HepG2 (cell line): ENCODE measurements around the gene SPC24. TPM values are rescaled to one million over a fixed set of nuclear protein-coding genes. Genes with fewer than 3 reads are reported as not detected.
A peak's percentile ranks its signal among the peaks of the same experiment; 100 is the strongest.

Experiments
- ATAC-seq: fragments of 200-7000 bp; cut with Tn5 transposase; 3 replicates; pipeline ENCODE4 v1.9.1; 2020; ENCODE audit warnings: mild to moderate bottlenecking, moderate library complexity
- BruUV-seq: library from RNA; stranded (reverse); fragments of 400-500 nt; replicated peaks from 2 replicates; lab custom pipeline; 2021; lab: Mats Ljungman, UMichigan
- CTCF ChIA-PET: fragments of 300-600 bp; formaldehyde crosslinking; extraction: SDS; loops from one replicate; lab custom pipeline; 2021; ENCODE audit warnings: low total read pairs, inconsistent platforms, low intra/inter-chr PET ratio; lab: Yijun Ruan, JAX
- POLR2A ChIA-PET: fragments of 350-600 bp; sonication (Branson Sonifier 250); formaldehyde crosslinking; loops from one replicate; lab custom pipeline; 2020; ENCODE audit warnings: antibody characterized with exemption, inconsistent platforms; lab: Yijun Ruan, JAX
- DNase-seq: peaks from one replicate; pipeline ENCODE4 v3.0.0-alpha.2; 2015; ENCODE audit warnings: low spot score
- FAIRE-seq: peaks from 3 replicates; lab custom pipeline; 2011; peaks lifted over from hg19 to GRCh38; lab: Jason Lieb, UNC
- H2AFZ ChIP-seq: one replicate; pipeline ENCODE4 v1.6.1; 2011; ENCODE audit warnings: low read length, inconsistent platforms
- H3K27ac ChIP-seq: fragments of 300-600 bp; 3 replicates; pipeline ENCODE4 v1.8.0; 2011; ENCODE audit warnings: mixed run types, mild to moderate bottlenecking, mixed read lengths, low read length, inconsistent platforms; ENCODE audit not compliant: insufficient read depth; ENCODE audit errors: extremely low read length
- H3K27me3 ChIP-seq, 2 experiments: fragments of 200-600 bp in 1 of 2; 2 replicates in 1 of 2; 3 replicates in 1 of 2; pipeline versions ENCODE4 v1.6.0 to v1.8.0; 2011; ENCODE audit warnings: low read length in 2 of 2, mild to moderate bottlenecking in 2 of 2, moderate library complexity in 2 of 2, inconsistent platforms in 1 of 2; ENCODE audit not compliant: insufficient read depth in 2 of 2, control insufficient read depth in 1 of 2
- H3K36me3 ChIP-seq, 2 experiments: fragments of 200-600 bp in 1 of 2; replicated peaks in 1 of 2; 2 replicates in 1 of 2; 3 replicates in 1 of 2; pipeline versions ENCODE4 v1.5.1 to v1.8.0; 2011; ENCODE audit warnings: low read length in 2 of 2, inconsistent platforms in 1 of 2; ENCODE audit not compliant: insufficient read depth in 2 of 2, control insufficient read depth in 1 of 2
- H3K4me1 ChIP-seq: 2 replicates; pipeline ENCODE4 v1.5.1; 2012; ENCODE audit warnings: low read length, inconsistent platforms; ENCODE audit not compliant: insufficient read depth
- H3K4me2 ChIP-seq: 2 replicates; pipeline ENCODE4 v1.6.0; 2011; ENCODE audit warnings: low read depth, low read length, inconsistent platforms
- H3K4me3 ChIP-seq, 3 experiments: fragments of 200-600 bp in 1 of 3; sonication (generic), shearing (Covaris generic) in 1 of 3; replicated peaks in 1 of 3; 2 replicates each; pipeline ENCODE4 v1.5.1; 2011 to 2016; ENCODE audit warnings: low read length in 3 of 3, inconsistent platforms in 2 of 3, low read depth in 2 of 3, mild to moderate bottlenecking in 2 of 3, control low read depth in 1 of 3, mixed read lengths in 1 of 3; ENCODE audit not compliant: insufficient read depth in 1 of 3
- H3K79me2 ChIP-seq: one replicate; pipeline ENCODE4 v1.6.1; 2011; ENCODE audit warnings: low read length, inconsistent platforms; ENCODE audit not compliant: insufficient read depth
- H3K9ac ChIP-seq: 2 replicates; pipeline ENCODE4 v1.6.0; 2011; ENCODE audit warnings: mild to moderate bottlenecking, low read depth, low read length, inconsistent platforms; ENCODE audit not compliant: insufficient read depth
- H3K9me3 ChIP-seq: 2 replicates; pipeline ENCODE4 v1.5.1; 2012; ENCODE audit warnings: mild to moderate bottlenecking, low read length
- H4K20me1 ChIP-seq: 2 replicates; pipeline ENCODE4 v1.6.0; 2011; ENCODE audit warnings: inconsistent platforms, mild to moderate bottlenecking, low read length, moderate library complexity; ENCODE audit not compliant: insufficient read depth
- CSRNP2 ChIP-seq: sonication (generic); formaldehyde crosslinking; conservative IDR thresholded peaks from 2 replicates; pipeline ENCODE4 v1.8.0; 2022; ENCODE audit warnings: low read depth, missing genetic modification reagents
- ETV6 ChIP-seq: sonication (generic); formaldehyde crosslinking; conservative IDR thresholded peaks from 2 replicates; pipeline ENCODE4 v1.4.0; 2020; ENCODE audit warnings: missing genetic modification reagents
- NFRKB ChIP-seq: fragments of 450-650 bp; IDR thresholded peaks from 2 replicates; pipeline ENCODE4 v1.6.1; 2017
- NRL ChIP-seq: sonication (generic); formaldehyde crosslinking; IDR thresholded peaks from 2 replicates; pipeline ENCODE4 v1.5.0; 2020; ENCODE audit warnings: missing genetic modification reagents, mild to moderate bottlenecking, moderate library complexity, borderline replicate concordance
- SALL1 ChIP-seq: sonication (generic); formaldehyde crosslinking; IDR thresholded peaks from 2 replicates; pipeline ENCODE4 v1.8.0; 2022; ENCODE audit warnings: mild to moderate bottlenecking, missing genetic modification reagents
- SATB2 ChIP-seq: sonication (generic); formaldehyde crosslinking; IDR thresholded peaks from 2 replicates; pipeline ENCODE4 v1.5.0; 2020; ENCODE audit warnings: missing genetic modification reagents
- SIN3A ChIP-seq: IDR thresholded peaks from 2 replicates; pipeline ENCODE4 v1.6.1; 2011; ENCODE audit warnings: low read depth, mild to moderate bottlenecking, control low read depth, low read length, borderline replicate concordance
- SP1 ChIP-seq, 2 experiments: fragments of 450-650 bp in 1 of 2; sonication (generic) in 1 of 2; formaldehyde crosslinking in 1 of 2; IDR thresholded peaks; 2 replicates each; pipeline versions ENCODE4 v1.4.0 to v1.6.1; 2016 to 2020; ENCODE audit warnings: missing genetic modification reagents in 1 of 2
- SP5 ChIP-seq: IDR thresholded peaks from 2 replicates; pipeline ENCODE4 v1.6.1; 2016; ENCODE audit warnings: low read depth, borderline replicate concordance
- XRCC5 ChIP-seq: fragments of 200-400 bp; formaldehyde crosslinking; optimal IDR thresholded peaks from 2 replicates; pipeline ENCODE3; 2017; ENCODE audit warnings: mild to moderate bottlenecking, low read length
- ZFYVE20 ChIP-seq: sonication (generic); formaldehyde crosslinking; IDR thresholded peaks from 2 replicates; pipeline ENCODE4 v1.8.0; 2023; ENCODE audit warnings: low read depth, mild to moderate bottlenecking, moderate library complexity, missing genetic modification reagents, borderline replicate concordance
- ZNF232 ChIP-seq: sonication (generic); formaldehyde crosslinking; IDR thresholded peaks from 2 replicates; pipeline ENCODE4 v1.4.0; 2020; ENCODE audit warnings: missing genetic modification reagents, borderline replicate concordance
- ZNF260 ChIP-seq: sonication (generic); formaldehyde crosslinking; IDR thresholded peaks from 2 replicates; pipeline ENCODE4 v1.4.0; 2020; ENCODE audit warnings: missing genetic modification reagents, low read depth, mild to moderate bottlenecking, borderline replicate concordance
- ZNF30 ChIP-seq: sonication (generic); formaldehyde crosslinking; IDR thresholded peaks from 2 replicates; pipeline ENCODE4 v1.5.0; 2020; ENCODE audit warnings: mild to moderate bottlenecking, missing genetic modification reagents
- ZNF431 ChIP-seq: sonication (generic); formaldehyde crosslinking; IDR thresholded peaks from 2 replicates; pipeline ENCODE4 v1.9.0; 2022; ENCODE audit warnings: missing genetic modification reagents, low read depth, mild to moderate bottlenecking, borderline replicate concordance
- ZNF496 ChIP-seq: sonication (generic); formaldehyde crosslinking; IDR thresholded peaks from 2 replicates; pipeline ENCODE4 v1.8.1; 2023; ENCODE audit warnings: mild to moderate bottlenecking, moderate library complexity, missing genetic modification reagents; ENCODE audit not compliant: insufficient replicate concordance
- ZNF530 ChIP-seq: sonication (generic); formaldehyde crosslinking; IDR thresholded peaks from 2 replicates; pipeline ENCODE4 v1.5.0; 2020; ENCODE audit warnings: low read depth, mild to moderate bottlenecking, missing genetic modification reagents
- ZSCAN25 ChIP-seq: sonication (generic); formaldehyde crosslinking; IDR thresholded peaks from 2 replicates; pipeline ENCODE4 v1.8.0; 2022; ENCODE audit warnings: mild to moderate bottlenecking, missing genetic modification reagents
- WGBS: methylation state at CpG from one replicate; pipeline ENCODE4 v1.1.6; 2017; ENCODE audit warnings: low lambda C conversion rate; 5-methylcytosine and 5-hydroxymethylcytosine counted together
- in situ Hi-C: cut with HindIII; loops from 2 replicates; pipeline ENCODE4 v1.10.0; 2017; ENCODE audit warnings: low pct_unique_long_range_greater_than_20kb; ENCODE audit not compliant: extremely low pct_ligation_motif_present
- intact Hi-C: fragments of 100-400 bp; cut with micrococcal nuclease; formaldehyde crosslinking; loops from one replicate; pipeline ENCODE4 v1.10.0; 2022; ENCODE audit not compliant: unreplicated experiment
- polyA plus RNA-seq, 8 experiments: library from polyadenylated mRNA; depleted of rRNA in 3 of 8; stranded (reverse) in 7 of 8; unstranded in 1 of 8; fragments of >200 nt; fragmentation: Illumina TruSeq in 4 of 8; extraction: Trizol in 4 of 8; gene quantifications; 2 replicates each; pipeline versions ENCODE4 v1.2.1 to v1.2.3, GENCODE V29; 2011 to 2016; ENCODE audit warnings: low read depth in 4 of 8, missing spikeins in 1 of 8, mixed read lengths in 1 of 8; ENCODE audit not compliant: insufficient read depth in 1 of 8
- total RNA-seq, 5 experiments: library from RNA; depleted of rRNA; stranded (reverse); fragments of >200 nt; fragmentation: Illumina TruSeq; extraction: Trizol; gene quantifications; 2 replicates each; pipeline ENCODE4 v1.2.3, GENCODE V29; 2016; ENCODE audit warnings: low read depth in 1 of 5
- TF ChIP-seq, protein P1 (sequence below): sonication (generic); formaldehyde crosslinking; IDR thresholded peaks from 2 replicates; pipeline ENCODE4 v1.4.0; 2020; ENCODE audit warnings: mild to moderate bottlenecking, missing genetic modification reagents
- TF ChIP-seq, protein P2 (sequence below), 2 experiments: sonication (generic) in 1 of 2; formaldehyde crosslinking in 1 of 2; IDR thresholded peaks; 2 replicates each; pipeline versions ENCODE4 v1.4.0 to v1.6.1; 2018 to 2020; ENCODE audit warnings: missing genetic modification reagents in 2 of 2, borderline replicate concordance in 1 of 2, low read depth in 1 of 2, mild to moderate bottlenecking in 1 of 2, missing biosample characterization in 1 of 2

The SPC24 gene
- total and polyA plus RNA-seq, 2 of the 13 experiments (the other 11 are each of a cell fraction or from before 2014, with no cell fraction given), result 10.0 to 46.2 TPM

DNA sequence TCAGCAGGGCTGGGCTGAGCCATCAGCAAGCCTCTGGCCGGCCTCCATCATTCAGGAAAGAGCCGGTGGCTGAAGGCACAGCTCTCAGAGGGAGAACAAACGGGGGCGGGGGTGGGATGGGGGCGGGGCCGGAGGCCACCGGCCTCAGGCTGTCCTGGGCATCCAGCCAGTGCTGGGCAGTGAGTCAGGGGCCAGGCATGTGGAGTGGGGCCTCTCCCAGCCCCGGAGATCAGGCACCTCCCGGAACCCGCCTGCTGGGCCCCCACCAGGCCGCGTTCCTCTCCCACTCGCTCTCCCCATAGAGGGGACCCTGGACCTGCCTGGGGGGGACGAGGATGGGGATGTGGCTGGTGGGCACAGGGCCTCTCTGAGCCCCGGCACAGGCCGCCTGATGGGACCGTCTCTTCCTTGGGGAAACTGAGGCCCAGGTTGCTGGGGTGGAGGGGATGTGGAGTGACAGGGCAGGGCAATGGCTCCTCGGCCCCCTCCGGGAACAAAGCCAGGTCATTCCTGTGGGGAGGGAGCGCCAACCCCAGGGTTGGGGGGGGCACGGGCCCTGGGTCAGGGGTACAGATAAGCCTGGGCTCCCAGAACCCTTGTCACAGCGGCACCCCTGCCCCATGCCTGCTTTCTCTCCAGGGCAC is 12.9 kb downstream of the SPC24 start:
- Histone ChIP-seq H3K79me2 (no peaks in the 10 kb centered on the region), H3K9me3 (no peaks in the 10 kb centered on the region), H3K4me1 (peaks cover 75% of the 10 kb centered on the region), H3K4me3 (peak overlapping the region; percentile 48 to 73 (median 51); a peak in 5 of 6 replicates), H4K20me1 (no peaks in the 10 kb centered on the region), H3K4me2 (peak overlapping the region; percentile 91), H2AFZ (no peak overlapping the region), H3K9ac (peak overlapping the region; percentile 85), H3K27ac (peak overlapping the region; percentile 98), H3K36me3 (peaks cover 0 to 10% of the 10 kb centered on the region in 2 experiments; a peak in 2 of 5 replicates), H3K27me3 (no peaks in the 10 kb centered on the region)
- POLR2A ChIA-PET, result interaction anchor here (0.6 to 3.2 kb wide), 21 partner anchors 9 to 307 kb away, joined by 3 to 39 read pairs (median 5); partner anchors contain the start of genes CCDC159, KANK2, LDLR and SPC24
- peak; percentile 90 for DNase-seq
- no peak for FAIRE-seq
- CTCF ChIA-PET, result no interaction called here
- WGBS, result 0% methylated on average over 1 of the region's 22 CpGs
- intact Hi-C loops (loop anchor here (1.0 kb wide), 1 partner anchor 13 kb away; the partner anchor contains the start of gene SPC24), in situ Hi-C loops (no loop called here)
- TSS peak; percentile 96 for BruUV-seq
- ATAC-seq, result peak; percentile 79
- TF ChIP-seq ZFYVE20 (CRISPR knock-in tag), result no peak
- TF ChIP-seq SIN3A, result no peak
- TF ChIP-seq ZNF496 (CRISPR knock-in tag), result no peak
- TF ChIP-seq NFRKB, result no peak
- no peak for TF ChIP-seq NRL (CRISPR knock-in tag)
- TF ChIP-seq CSRNP2, result no peak
- no peak for TF ChIP-seq ZNF530
- no peak for TF ChIP-seq XRCC5
- TF ChIP-seq, protein P1, sequence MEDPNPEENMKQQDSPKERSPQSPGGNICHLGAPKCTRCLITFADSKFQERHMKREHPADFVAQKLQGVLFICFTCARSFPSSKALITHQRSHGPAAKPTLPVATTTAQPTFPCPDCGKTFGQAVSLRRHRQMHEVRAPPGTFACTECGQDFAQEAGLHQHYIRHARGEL (CRISPR knock-in tag), result peak; percentile 73; the same call in 1 of the 2 replicates
- TF ChIP-seq ZSCAN25, result peak; percentile 53
- TF ChIP-seq SP5 (CRISPR knock-in tag), result peak; percentile 86
- no peak for TF ChIP-seq ZNF260 (CRISPR knock-in tag)
- TF ChIP-seq ZNF431 (CRISPR knock-in tag), result no peak
- no peak for TF ChIP-seq SATB2
- TF ChIP-seq ZNF232, result no peak
- TF ChIP-seq SALL1, result peak; percentile 66
- no peak for TF ChIP-seq ZNF30 (CRISPR knock-in tag)
- no peak for TF ChIP-seq ETV6 (CRISPR knock-in tag)
- TF ChIP-seq, protein P2, sequence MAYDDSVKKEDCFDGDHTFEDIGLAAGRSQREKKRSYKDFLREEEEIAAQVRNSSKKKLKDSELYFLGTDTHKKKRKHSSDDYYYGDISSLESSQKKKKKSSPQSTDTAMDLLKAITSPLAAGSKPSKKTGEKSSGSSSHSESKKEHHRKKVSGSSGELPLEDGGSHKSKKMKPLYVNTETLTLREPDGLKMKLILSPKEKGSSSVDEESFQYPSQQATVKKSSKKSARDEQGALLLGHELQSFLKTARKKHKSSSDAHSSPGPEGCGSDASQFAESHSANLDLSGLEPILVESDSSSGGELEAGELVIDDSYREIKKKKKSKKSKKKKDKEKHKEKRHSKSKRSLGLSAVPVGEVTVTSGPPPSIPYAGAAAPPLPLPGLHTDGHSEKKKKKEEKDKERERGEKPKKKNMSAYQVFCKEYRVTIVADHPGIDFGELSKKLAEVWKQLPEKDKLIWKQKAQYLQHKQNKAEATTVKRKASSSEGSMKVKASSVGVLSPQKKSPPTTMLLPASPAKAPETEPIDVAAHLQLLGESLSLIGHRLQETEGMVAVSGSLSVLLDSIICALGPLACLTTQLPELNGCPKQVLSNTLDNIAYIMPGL (CRISPR knock-in tag; IDR thresholded peaks at IDR 0.05; ENCODE audit: borderline replicate concordance in 1 of 2, low read depth in 1 of 2), result 0 out of 4 replicates have a peak, but pooled peaks have one; percentile 16 to 32
- TF ChIP-seq SP1 (IDR thresholded peaks at IDR 0.05), result no peak
- no peak for TF ChIP-seq SP1 (CRISPR knock-in tag; IDR thresholded peaks at IDR 0.05)
